GM23338 (cell line): ENCODE measurements around the gene BMP5. TPM values are rescaled to one million over a fixed set of nuclear protein-coding genes. Genes with fewer than 3 reads are reported as not detected.

Source experiments
- ATAC-seq: fragments of 200-7000 bp; cut with Tn5 transposase; 3 replicates; pipeline ENCODE4 v1.9.1; 2020
- DNase-seq: peaks from one replicate; pipeline ENCODE4 v3.0.0-alpha.2; 2015; ENCODE audit warnings: low spot score
- H2AFZ ChIP-seq: fragments of 200-600 bp; sonication (generic); 2 replicates; pipeline ENCODE4 v1.8.0; 2016; ENCODE audit warnings: antibody characterized with exemption, mild to moderate bottlenecking, moderate library complexity
- H3F3A ChIP-seq: fragments of 200-600 bp; sonication (generic); replicated peaks from 2 replicates; pipeline ENCODE4 v1.8.0; 2017; ENCODE audit warnings: antibody characterized with exemption, mixed run types, low read depth
- H3K27ac ChIP-seq: fragments of 200-600 bp; sonication (generic); 2 replicates; pipeline ENCODE4 v1.6.1; 2016; ENCODE audit warnings: low read depth
- H3K27me3 ChIP-seq: fragments of 200-600 bp; sonication (generic); 2 replicates; pipeline ENCODE4 v1.8.0; 2016; ENCODE audit warnings: mild to moderate bottlenecking, mixed run types, moderate library complexity; ENCODE audit not compliant: insufficient read depth
- H3K36me3 ChIP-seq: fragments of 200-600 bp; sonication (generic); 2 replicates; pipeline ENCODE4 v1.8.0; 2016; ENCODE audit warnings: mild to moderate bottlenecking; ENCODE audit not compliant: insufficient read depth
- H3K4me1 ChIP-seq: fragments of 200-600 bp; sonication (generic); 2 replicates; pipeline ENCODE4 v1.8.0; 2016; ENCODE audit warnings: mild to moderate bottlenecking, moderate library complexity; ENCODE audit not compliant: insufficient read depth
- H3K4me2 ChIP-seq: fragments of 200-600 bp; sonication (generic); 2 replicates; pipeline ENCODE4 v1.7.1; 2017; ENCODE audit warnings: mixed run types
- H3K4me3 ChIP-seq: fragments of 200-600 bp; sonication (generic); 2 replicates; pipeline ENCODE4 v1.6.1; 2016; ENCODE audit warnings: mixed run types
- H3K79me2 ChIP-seq: fragments of 200-600 bp; sonication (generic); replicated peaks from 2 replicates; pipeline ENCODE4 v1.8.0; 2017; ENCODE audit warnings: mild to moderate bottlenecking; ENCODE audit not compliant: insufficient read depth
- H3K9me2 ChIP-seq: fragments of 200-600 bp; sonication (generic); 2 replicates; pipeline ENCODE4 v1.8.0; 2017; ENCODE audit not compliant: insufficient read depth
- H4K20me1 ChIP-seq: fragments of 200-600 bp; sonication (generic); replicated peaks from 2 replicates; pipeline ENCODE4 v1.8.0; 2017; ENCODE audit warnings: mild to moderate bottlenecking; ENCODE audit not compliant: insufficient read depth
- H3K27ac Mint-ChIP-seq: 2 replicates; pipeline ENCODE4 v1.8.0; 2020; ENCODE audit warnings: inconsistent platforms, mild to moderate bottlenecking, moderate library complexity, mixed read lengths
- H3K27me3 Mint-ChIP-seq: 3 replicates; pipeline ENCODE4 v1.8.0; 2022; ENCODE audit warnings: low read depth, mild to moderate bottlenecking, moderate library complexity, mixed read lengths, inconsistent platforms; ENCODE audit not compliant: insufficient read depth, poor library complexity
- H3K36me3 Mint-ChIP-seq: 3 replicates; pipeline ENCODE4 v1.8.0; 2021; ENCODE audit warnings: low read depth, mild to moderate bottlenecking, inconsistent platforms, moderate library complexity, mixed read lengths
- H3K4me1 Mint-ChIP-seq: 3 replicates; pipeline ENCODE4 v1.8.0; 2020; ENCODE audit warnings: mild to moderate bottlenecking, inconsistent platforms, mixed read lengths
- H3K4me3 Mint-ChIP-seq: 3 replicates; pipeline ENCODE4 v1.8.0; 2021; ENCODE audit warnings: moderate library complexity, mild to moderate bottlenecking, inconsistent platforms, mixed read lengths
- H3K9me3 Mint-ChIP-seq: 3 replicates; pipeline ENCODE4 v1.8.0; 2020; ENCODE audit warnings: moderate library complexity, mild to moderate bottlenecking, inconsistent platforms, mixed read lengths
- CREB1 ChIP-seq: fragments of 250-450 bp; sonication (Bioruptor Pico); IDR thresholded peaks from 2 replicates; pipeline ENCODE4 v1.5.0; 2020; ENCODE audit warnings: low read depth, mild to moderate bottlenecking, moderate library complexity
- CTCF ChIP-seq, 2 experiments: fragments of 200-600 bp in 1 of 2; sonication (generic) in 1 of 2; conservative IDR thresholded peaks; 2 replicates each; pipeline versions ENCODE4 v1.5.1 to v1.6.1; 2016 to 2017; ENCODE audit warnings: antibody characterized with exemption in 2 of 2, low read depth in 2 of 2, mild to moderate bottlenecking in 2 of 2, moderate library complexity in 1 of 2
- ETS1 ChIP-seq: IDR thresholded peaks from 2 replicates; pipeline ENCODE4 v1.6.1; 2016; ENCODE audit warnings: antibody characterized with exemption
- EZH2 ChIP-seq: fragments of 200-600 bp; sonication (generic); IDR thresholded peaks from one replicate; pipeline ENCODE4 v1.8.0; 2017; ENCODE audit warnings: antibody characterized with exemption, mild to moderate bottlenecking, low read depth; ENCODE audit not compliant: unreplicated experiment
- EZH2phosphoT487 ChIP-seq: fragments of 200-600 bp; sonication (generic); IDR thresholded peaks from one replicate; pipeline ENCODE4 v1.8.1; 2018; ENCODE audit warnings: antibody characterized with exemption; ENCODE audit not compliant: unreplicated experiment
- JUNB ChIP-seq: IDR thresholded peaks from one replicate; pipeline ENCODE4 v1.6.1; 2016; ENCODE audit warnings: antibody characterized with exemption; ENCODE audit not compliant: unreplicated experiment
- NANOG ChIP-seq: IDR thresholded peaks from 2 replicates; pipeline ENCODE4 v1.6.1; 2016; ENCODE audit warnings: antibody characterized with exemption, borderline replicate concordance
- POLR2AphosphoS5 ChIP-seq: IDR thresholded peaks from 2 replicates; pipeline ENCODE4 v1.6.1; 2016; ENCODE audit warnings: antibody characterized with exemption, low read depth
- STAT1 ChIP-seq: IDR thresholded peaks from one replicate; pipeline ENCODE4 v1.6.1; 2016; ENCODE audit warnings: antibody characterized with exemption; ENCODE audit not compliant: unreplicated experiment
- ZNF114 ChIP-seq: fragments of 250-450 bp; sonication (Bioruptor Pico); IDR thresholded peaks from 2 replicates; pipeline ENCODE4 v1.5.0; 2020; ENCODE audit warnings: mild to moderate bottlenecking, moderate library complexity
- ZNF331 ChIP-seq: fragments of 250-450 bp; sonication (Bioruptor Pico); IDR thresholded peaks from 2 replicates; pipeline ENCODE4 v1.5.0; 2020; ENCODE audit warnings: low read depth, mild to moderate bottlenecking, moderate library complexity
- polyA plus RNA-seq: library from polyadenylated mRNA; unstranded; fragments of >200 nt; fragmentation: Nextera tagmentation; extraction: Ambion mirVana; gene quantifications from 2 replicates; pipeline ENCODE4 v1.2.1, GENCODE V29; 2016
- total RNA-seq: library from RNA; depleted of rRNA; stranded (reverse); fragments of >200 nt; shearing (Covaris generic); gene quantifications from 2 replicates; pipeline ENCODE4 v1.2.3, GENCODE V29; 2014
- TF ChIP-seq, protein P1 (sequence below): IDR thresholded peaks from one replicate; pipeline ENCODE4 v1.6.1; 2018; ENCODE audit warnings: antibody characterized with exemption; ENCODE audit not compliant: unreplicated experiment

Gene BMP5
- total and polyA plus RNA-seq, 2 experiments from 2014 or later: 0.06 to 0.07 TPM

- no peak for TF ChIP-seq JUNB
- TF ChIP-seq EZH2: no peak
- no peak for TF ChIP-seq EZH2phosphoT487
- TF ChIP-seq, protein P1, sequence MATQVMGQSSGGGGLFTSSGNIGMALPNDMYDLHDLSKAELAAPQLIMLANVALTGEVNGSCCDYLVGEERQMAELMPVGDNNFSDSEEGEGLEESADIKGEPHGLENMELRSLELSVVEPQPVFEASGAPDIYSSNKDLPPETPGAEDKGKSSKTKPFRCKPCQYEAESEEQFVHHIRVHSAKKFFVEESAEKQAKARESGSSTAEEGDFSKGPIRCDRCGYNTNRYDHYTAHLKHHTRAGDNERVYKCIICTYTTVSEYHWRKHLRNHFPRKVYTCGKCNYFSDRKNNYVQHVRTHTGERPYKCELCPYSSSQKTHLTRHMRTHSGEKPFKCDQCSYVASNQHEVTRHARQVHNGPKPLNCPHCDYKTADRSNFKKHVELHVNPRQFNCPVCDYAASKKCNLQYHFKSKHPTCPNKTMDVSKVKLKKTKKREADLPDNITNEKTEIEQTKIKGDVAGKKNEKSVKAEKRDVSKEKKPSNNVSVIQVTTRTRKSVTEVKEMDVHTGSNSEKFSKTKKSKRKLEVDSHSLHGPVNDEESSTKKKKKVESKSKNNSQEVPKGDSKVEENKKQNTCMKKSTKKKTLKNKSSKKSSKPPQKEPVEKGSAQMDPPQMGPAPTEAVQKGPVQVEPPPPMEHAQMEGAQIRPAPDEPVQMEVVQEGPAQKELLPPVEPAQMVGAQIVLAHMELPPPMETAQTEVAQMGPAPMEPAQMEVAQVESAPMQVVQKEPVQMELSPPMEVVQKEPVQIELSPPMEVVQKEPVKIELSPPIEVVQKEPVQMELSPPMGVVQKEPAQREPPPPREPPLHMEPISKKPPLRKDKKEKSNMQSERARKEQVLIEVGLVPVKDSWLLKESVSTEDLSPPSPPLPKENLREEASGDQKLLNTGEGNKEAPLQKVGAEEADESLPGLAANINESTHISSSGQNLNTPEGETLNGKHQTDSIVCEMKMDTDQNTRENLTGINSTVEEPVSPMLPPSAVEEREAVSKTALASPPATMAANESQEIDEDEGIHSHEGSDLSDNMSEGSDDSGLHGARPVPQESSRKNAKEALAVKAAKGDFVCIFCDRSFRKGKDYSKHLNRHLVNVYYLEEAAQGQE: no peak
- no peak for TF ChIP-seq ZNF114
- no peak for TF ChIP-seq ZNF331
- TF ChIP-seq CREB1: no peak
- TF ChIP-seq CTCF (conservative IDR thresholded peaks at IDR 0.05; ENCODE audit: low read depth in 2 of 2): no peak
- no peak for TF ChIP-seq POLR2AphosphoS5
- TF ChIP-seq STAT1: no peak
- no peak for TF ChIP-seq NANOG
- no peak for TF ChIP-seq ETS1
Observed at GRCh38 chr6:55705451-55706440, 169.6 kb downstream of the BMP5 start (continued).

- H3K4me1 Mint-ChIP-seq: no peaks in the 10 kb centered on the region
- H3K27me3 Mint-ChIP-seq: no peaks in the 10 kb centered on the region
- H3K36me3 Mint-ChIP-seq: peaks cover 13% of the 10 kb centered on the region; the same call in 2 of the 3 replicates
- no peak overlapping the region for H3K4me3 ChIP-seq
- H3K27ac Mint-ChIP-seq: no peak overlapping the region
- H3K9me3 Mint-ChIP-seq: peaks cover 17% of the 10 kb centered on the region
- no peaks in the 10 kb centered on the region for H3K27me3 ChIP-seq
- H2AFZ ChIP-seq: no peak overlapping the region
- H4K20me1 ChIP-seq: no peaks in the 10 kb centered on the region
- H3K4me2 ChIP-seq: no peak overlapping the region
- no peak overlapping the region for H3K4me3 Mint-ChIP-seq
- ATAC-seq: no peak
- no peak for TF ChIP-seq JUNB
- TF ChIP-seq STAT1: no peak
- no peak for TF ChIP-seq NANOG
- TF ChIP-seq, protein P1: no peak
- TF ChIP-seq EZH2: no peak
- TF ChIP-seq ZNF114: no peak
- no peak for TF ChIP-seq CTCF (conservative IDR thresholded peaks at IDR 0.05; ENCODE audit: low read depth in 2 of 2)
- no peak for TF ChIP-seq EZH2phosphoT487
- no peak for TF ChIP-seq ZNF331
- no peak for TF ChIP-seq POLR2AphosphoS5
- no peaks in the 10 kb centered on the region; the same call in 1 of the 2 replicates for H3K36me3 ChIP-seq
- H3F3A ChIP-seq: no peaks in the 10 kb centered on the region
- H3K4me1 ChIP-seq: no peaks in the 10 kb centered on the region
- H3K79me2 ChIP-seq: no peaks in the 10 kb centered on the region
- H3K9me2 ChIP-seq: no peaks in the 10 kb centered on the region; the same call in none of the 2 replicates
- no peak overlapping the region for H3K27ac ChIP-seq
- no peak for DNase-seq
Observed at GRCh38 chr6:55704421-55704820, 171.0 kb downstream of the BMP5 start.
